ENCODE measurements around the gene MINK1.

Gene MINK1

GRCh38 chr17:4833178-4833940 is at the start of gene MINK1:
Gene MINK1, plus strand, starts transcription at chr17:4833340. Its CDS starts 244 bp downstream, at chr17:4833584.
- DNase-seq (ENCODE audit: low read depth in 2 of 2), result peak; percentile 69 to 78

- no peak for DNase-seq (ENCODE audit: low read depth in 2 of 2)
Observed at GRCh38 chr17:4785311-4786105, 47.6 kb upstream of the MINK1 start.

GRCh38 chr17:4786106-4786511 is 47.0 kb upstream of the MINK1 start, which contains the start of gene VMO1:
Gene VMO1, minus strand, starts transcription at chr17:4786364. Its CDS starts 12 bp downstream, at chr17:4786352.
- DNase-seq (ENCODE audit: low read depth in 2 of 2), result no peak

GRCh38 chr17:4786516-4786915 is 46.6 kb upstream of the MINK1 start:
- DNase-seq (ENCODE audit: low read depth in 2 of 2), result no peak

- no peak for DNase-seq (ENCODE audit: low read depth in 2 of 2)
Observed at GRCh38 chr17:4788159-4788806, 44.9 kb upstream of the MINK1 start.

- no peak for DNase-seq (ENCODE audit: low read depth in 2 of 2)
Observed at GRCh38 chr17:4788807-4789700, 44.1 kb upstream of the MINK1 start, which contains the start of gene GLTPD2. Gene GLTPD2, plus strand, starts transcription at chr17:4788964. Its CDS starts 48 bp downstream, at chr17:4789012.

DNA sequence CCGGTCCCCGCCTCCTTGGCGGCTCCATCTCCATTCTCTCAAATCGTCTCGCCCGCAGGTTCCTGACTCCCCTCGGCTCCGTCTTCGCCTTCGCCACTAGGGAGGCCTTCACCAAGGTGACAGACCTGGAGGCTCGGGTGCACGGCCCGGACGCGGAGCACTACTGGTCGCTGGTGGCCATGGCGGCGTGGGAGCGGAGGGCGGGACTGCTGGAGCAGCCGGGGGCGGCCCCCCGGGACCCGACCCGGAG is 43.5 kb upstream of the MINK1 start:
- no peak for DNase-seq (ENCODE audit: low read depth in 2 of 2)

DNA sequence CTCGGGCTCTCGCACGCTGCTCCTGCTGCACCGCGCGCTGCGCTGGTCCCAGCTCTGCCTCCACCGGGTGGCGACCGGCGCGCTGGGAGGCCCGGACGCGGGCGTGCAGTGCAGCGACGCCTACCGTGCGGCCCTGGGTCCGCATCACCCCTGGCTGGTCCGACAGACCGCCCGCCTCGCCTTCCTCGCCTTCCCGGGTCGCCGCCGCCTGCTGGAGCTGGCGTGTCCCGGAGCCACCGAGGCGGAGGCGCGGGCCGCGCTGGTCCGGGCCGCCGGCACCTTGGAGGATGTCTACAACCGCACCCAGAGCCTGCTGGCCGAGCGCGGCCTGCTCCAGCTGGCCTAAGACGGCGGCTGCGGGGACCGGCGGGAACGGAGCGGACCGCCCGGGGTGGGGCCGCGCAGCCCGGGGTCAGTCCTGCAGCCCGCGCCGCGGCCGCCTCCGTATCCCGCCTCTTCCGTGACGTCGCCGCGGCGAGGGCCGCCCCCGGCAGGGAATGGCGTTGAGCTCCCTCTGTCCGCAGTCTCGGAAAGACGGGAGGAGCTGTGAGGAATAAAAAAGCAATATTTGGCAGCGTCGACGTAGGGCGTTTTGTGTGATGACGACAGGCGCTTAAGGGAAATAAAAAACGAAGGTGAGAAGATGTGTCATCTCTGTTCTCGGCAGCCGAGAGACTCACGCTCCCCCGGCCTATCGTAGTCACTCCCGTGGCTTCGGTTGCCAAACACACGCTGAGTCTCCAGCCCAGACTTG is 43.0 kb upstream of the MINK1 start:
- peak; percentile 58 to 61 for DNase-seq (ENCODE audit: low read depth in 2 of 2)

- DNase-seq (ENCODE audit: low read depth in 2 of 2), result no peak
Observed at GRCh38 chr17:4790705-4791088, 42.4 kb upstream of the MINK1 start.

DNA sequence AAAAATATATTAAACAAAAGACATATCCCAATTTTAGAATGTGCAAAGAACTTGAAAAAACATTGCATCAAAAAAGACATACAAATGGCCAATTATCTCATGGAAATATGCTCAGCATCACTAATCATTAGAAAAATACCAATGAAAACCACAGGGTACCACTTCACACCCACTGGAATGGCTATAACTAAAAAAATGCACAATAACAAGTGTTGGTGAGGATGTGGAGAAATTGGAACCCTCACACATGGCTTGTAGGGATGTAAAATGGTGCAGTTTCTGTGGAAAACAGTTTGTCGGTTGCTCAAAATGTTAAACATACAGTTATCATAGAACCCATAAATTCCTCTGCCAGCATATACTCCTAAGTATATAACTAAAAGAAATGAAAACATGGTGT is 38.0 kb upstream of the MINK1 start:
- DNase-seq (ENCODE audit: low read depth in 2 of 2), result no peak

DNA sequence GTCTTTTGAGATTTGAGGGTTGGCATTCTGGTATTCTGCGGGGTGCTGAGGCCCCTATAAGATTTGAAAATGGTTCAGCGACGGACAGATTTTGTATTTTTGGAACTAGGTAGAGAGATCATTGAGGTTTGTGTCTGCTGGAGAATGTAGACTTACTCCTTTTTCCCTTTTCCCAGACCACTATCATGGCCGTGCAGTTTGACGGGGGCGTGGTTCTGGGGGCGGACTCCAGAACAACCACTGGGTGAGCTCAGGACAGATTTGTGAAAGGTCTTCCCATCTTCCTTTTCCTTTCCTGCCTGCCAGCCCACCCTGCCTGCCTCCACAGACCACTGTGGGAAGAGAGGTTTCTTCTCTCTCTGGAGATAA is 36.6 kb upstream of the MINK1 start:
- DNase-seq (ENCODE audit: low read depth in 2 of 2), result no peak

GRCh38 chr17:4800462-4801196 is 32.5 kb upstream of the MINK1 start:
- DNase-seq (ENCODE audit: low read depth in 2 of 2), result no peak

DNA sequence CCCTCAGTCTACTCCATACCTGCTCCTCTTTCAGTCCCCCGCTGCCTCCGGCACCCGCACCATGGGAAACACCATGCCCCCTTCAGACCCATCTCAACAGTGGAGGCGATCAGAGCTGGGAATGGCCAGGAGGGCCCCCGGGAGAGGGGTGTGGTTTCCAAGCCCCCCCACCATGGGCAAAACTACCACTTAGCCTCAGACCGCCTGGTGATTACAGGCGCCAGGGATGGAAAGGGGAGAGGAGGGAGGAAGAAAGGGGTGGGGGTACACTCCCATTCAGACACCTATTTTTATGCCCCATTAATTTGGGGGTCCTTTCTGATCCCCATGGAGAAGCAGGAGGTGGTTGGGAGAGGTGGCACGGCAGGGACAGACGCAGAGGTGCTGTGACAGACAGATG is 30.9 kb upstream of the MINK1 start, which contains the start of gene C17orf114:
Gene C17orf114 (minus strand): TSS at position 101 of the 400 bp plus-strand sequence.
- no peak for DNase-seq (ENCODE audit: low read depth in 2 of 2)

GRCh38 chr17:4806456-4806776 is 26.7 kb upstream of the MINK1 start:
- DNase-seq (ENCODE audit: low read depth in 2 of 2), result no peak

DNA sequence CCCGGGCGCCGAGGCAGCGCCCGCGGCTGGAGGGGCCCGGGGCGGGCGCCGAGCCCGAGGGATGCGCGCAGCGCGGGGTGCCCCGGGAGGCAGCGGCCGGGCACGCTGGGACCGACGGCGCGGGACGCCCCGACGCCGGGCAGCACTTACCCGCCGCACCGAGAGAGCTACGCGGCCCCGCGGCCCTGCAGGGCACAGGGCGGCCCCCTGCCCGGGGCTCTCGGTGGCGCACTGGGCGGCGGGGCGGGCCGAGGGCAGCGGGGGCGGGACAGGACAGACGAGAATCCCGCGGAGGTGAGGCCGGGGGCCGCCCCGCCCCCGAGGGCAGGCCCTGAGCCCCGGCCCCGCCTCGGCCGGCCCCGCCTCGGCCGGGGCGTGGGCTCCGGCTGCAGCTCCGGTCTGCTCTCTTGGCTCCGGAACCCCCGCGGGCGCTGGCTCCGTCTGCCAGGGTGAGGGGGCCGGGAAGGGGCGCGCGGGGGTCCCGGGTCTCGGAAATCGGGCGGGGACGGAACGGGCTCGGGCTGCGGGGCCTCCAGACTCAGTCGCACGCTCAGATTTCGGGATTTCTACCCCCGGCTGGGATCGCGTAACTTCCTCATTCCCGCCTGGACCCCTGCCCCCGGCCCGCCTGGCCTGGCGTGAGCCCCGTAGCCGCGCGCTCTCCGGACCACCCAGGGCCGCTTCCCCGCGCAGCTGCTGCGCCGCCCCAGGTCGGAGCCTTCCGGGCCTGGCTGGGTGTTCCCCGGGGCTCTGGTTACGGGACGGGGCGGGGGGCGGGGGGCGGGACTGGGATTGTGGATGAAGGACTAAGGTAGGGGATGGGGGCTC is 26.1 kb upstream of the MINK1 start, which contains the start of gene PLD2:
Gene PLD2 (plus strand): TSS at position 376 of the 828 bp plus-strand sequence. CDS start 621 bp downstream, outside the sequence.
- peak; percentile 57 to 69 for DNase-seq (ENCODE audit: low read depth in 2 of 2)

- DNase-seq (ENCODE audit: low read depth in 2 of 2), result no peak
Observed at GRCh38 chr17:4807605-4808377, 25.3 kb upstream of the MINK1 start.

GRCh38 chr17:4808378-4808767 is 24.8 kb upstream of the MINK1 start:
- no peak for DNase-seq (ENCODE audit: low read depth in 2 of 2)

DNA sequence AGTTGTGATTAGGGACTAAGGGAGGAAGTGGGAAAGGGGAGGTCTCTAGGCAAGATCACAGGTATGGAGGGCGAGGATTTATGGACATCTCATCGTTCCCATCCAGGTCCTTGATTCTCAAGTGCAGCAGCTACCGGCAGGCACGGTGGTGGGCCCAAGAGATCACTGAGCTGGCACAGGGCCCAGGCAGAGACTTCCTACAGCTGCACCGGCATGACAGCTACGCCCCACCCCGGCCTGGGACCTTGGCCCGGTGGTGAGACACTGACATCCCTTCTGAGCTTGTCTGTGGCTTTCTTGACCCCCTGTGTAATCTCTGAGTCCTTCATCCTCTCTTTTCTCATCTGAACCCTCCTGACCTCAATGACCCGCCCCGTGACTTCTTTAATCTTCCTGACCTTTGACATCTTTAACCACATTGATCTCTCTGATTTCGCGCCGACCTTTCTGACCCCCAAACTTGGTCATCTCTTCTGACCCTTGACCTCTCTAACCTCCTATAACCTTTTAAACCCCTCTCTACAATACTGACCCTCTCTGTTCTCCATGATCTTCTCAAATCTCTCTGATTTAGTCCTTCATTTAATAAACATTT is 22.3 kb upstream of the MINK1 start:
- no peak for DNase-seq (ENCODE audit: low read depth in 2 of 2)
